Ovary (tissue), 3 donors: Measurements from ENCODE around the gene IFT74.

Experiments
- POLR2A ChIP-seq: fragments of 450-650 bp; IDR thresholded peaks from one replicate; pipeline ENCODE4 v1.6.1; 2017; ENCODE audit warnings: antibody characterized with exemption, mild to moderate bottlenecking, moderate library complexity
- TF ChIP-seq, protein P1 (sequence below), 3 donors: fragments of 450-650 bp in 2 of 3; fragments of 200-600 bp in 1 of 3; IDR thresholded peaks; one replicate each; pipeline versions ENCODE4 v1.5.1 to v1.8.0; 2016 to 2022; ENCODE audit warnings: antibody characterized with exemption in 3 of 3, mild to moderate bottlenecking in 1 of 3
- donor health status: DM: no; HTN: no; CAD: no.

DNA sequence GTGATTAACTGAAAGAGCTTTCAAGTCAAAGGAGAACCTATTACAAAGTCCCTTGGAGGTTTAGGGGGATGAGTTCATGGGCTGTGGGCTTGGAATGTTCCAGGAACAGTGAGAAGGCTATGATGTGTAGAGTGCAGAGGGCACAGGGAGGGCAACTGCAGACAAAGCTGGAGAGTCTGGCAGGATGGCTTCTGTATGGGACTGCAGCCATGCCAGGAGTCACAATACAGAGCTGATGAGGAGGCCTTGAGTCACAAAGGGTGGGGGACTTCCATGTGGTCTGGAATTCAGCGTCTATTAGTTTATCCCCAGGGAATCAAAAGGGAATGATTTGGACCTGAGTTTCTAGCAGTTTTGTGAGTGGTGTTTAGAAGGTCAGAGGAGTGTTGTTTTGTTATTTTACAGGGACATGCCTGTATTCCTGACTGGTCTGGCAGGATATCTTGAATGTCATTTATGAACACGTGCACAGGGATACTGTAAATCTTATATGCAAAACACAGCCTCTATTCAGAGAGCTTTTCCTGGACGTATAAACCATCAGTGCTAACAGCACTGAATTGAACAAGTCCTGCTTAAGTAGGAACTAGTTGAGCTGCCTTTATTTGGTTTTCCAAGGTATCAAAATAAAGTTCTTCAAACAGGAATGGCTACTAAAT is 138.6 kb downstream of the IFT74 start:
- no peak for TF ChIP-seq POLR2A
- TF ChIP-seq, protein P1, sequence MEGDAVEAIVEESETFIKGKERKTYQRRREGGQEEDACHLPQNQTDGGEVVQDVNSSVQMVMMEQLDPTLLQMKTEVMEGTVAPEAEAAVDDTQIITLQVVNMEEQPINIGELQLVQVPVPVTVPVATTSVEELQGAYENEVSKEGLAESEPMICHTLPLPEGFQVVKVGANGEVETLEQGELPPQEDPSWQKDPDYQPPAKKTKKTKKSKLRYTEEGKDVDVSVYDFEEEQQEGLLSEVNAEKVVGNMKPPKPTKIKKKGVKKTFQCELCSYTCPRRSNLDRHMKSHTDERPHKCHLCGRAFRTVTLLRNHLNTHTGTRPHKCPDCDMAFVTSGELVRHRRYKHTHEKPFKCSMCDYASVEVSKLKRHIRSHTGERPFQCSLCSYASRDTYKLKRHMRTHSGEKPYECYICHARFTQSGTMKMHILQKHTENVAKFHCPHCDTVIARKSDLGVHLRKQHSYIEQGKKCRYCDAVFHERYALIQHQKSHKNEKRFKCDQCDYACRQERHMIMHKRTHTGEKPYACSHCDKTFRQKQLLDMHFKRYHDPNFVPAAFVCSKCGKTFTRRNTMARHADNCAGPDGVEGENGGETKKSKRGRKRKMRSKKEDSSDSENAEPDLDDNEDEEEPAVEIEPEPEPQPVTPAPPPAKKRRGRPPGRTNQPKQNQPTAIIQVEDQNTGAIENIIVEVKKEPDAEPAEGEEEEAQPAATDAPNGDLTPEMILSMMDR (IDR thresholded peaks at IDR 0.05) = no peak
